ENCODE measurements around the gene CTCFL.

Gene CTCFL

GRCh38 chr20:57524511-57525176, at the start of gene CTCFL:
TSS of gene CTCFL (minus strand) at chr20:57525140. CDS start at chr20:57524205, 935 bp downstream.
- no peak for DNase-seq

GRCh38 chr20:57573894-57574293, 49.0 kb upstream of the CTCFL start:
- no peak for DNase-seq

- DNase-seq = no peak
These were observed 48.3 kb upstream of the CTCFL start for GRCh38 chr20:57573242-57573641.

GRCh38 chr20:57571782-57572416, 47.0 kb upstream of the CTCFL start:
- no peak for DNase-seq

GRCh38 chr20:57570920-57571319, 46.0 kb upstream of the CTCFL start:
- DNase-seq = no peak

- DNase-seq = no peak
These were observed 45.4 kb upstream of the CTCFL start for GRCh38 chr20:57570145-57570850.

- no peak for DNase-seq
These were observed 44.0 kb upstream of the CTCFL start for GRCh38 chr20:57568960-57569359.

- DNase-seq = no peak
These were observed 43.4 kb upstream of the CTCFL start for GRCh38 chr20:57568088-57568896.

GRCh38 chr20:57567471-57568079, 42.6 kb upstream of the CTCFL start:
- no peak for DNase-seq

GRCh38 chr20:57566803-57567459, 42.0 kb upstream of the CTCFL start:
- no peak for DNase-seq

- DNase-seq = no peak
These were observed 41.5 kb upstream of the CTCFL start for GRCh38 chr20:57566399-57566798.

GRCh38 chr20:57564951-57565642, 40.2 kb upstream of the CTCFL start:
- no peak for DNase-seq

GRCh38 chr20:57564180-57564802, 39.4 kb upstream of the CTCFL start:
- DNase-seq = no peak

GRCh38 chr20:57563522-57563921, 38.6 kb upstream of the CTCFL start:
- no peak for DNase-seq

- no peak for DNase-seq
These were observed 37.9 kb upstream of the CTCFL start for GRCh38 chr20:57562541-57563465.

GRCh38 chr20:57561356-57562279, 36.7 kb upstream of the CTCFL start:
- no peak for DNase-seq

GRCh38 chr20:57560554-57561355, 35.8 kb upstream of the CTCFL start, which contains the start of gene PCK1:
TSS of gene PCK1 (plus strand) at chr20:57561110. CDS start at chr20:57561412, 302 bp downstream.
- DNase-seq = no peak
